ENCODE measurements around the gene TET1. TPM values are rescaled to one million over a fixed set of nuclear protein-coding genes. Genes with fewer than 3 reads are reported as not detected.
"Not testable (repeated sequence)": the region's sequence is repeated elsewhere in the genome, so short reads cannot be mapped to it uniquely, and the experiment has no call there.

The TET1 gene
- total RNA-seq, 1 donor from 2014 or later, result 3.2 TPM

GRCh38 chr10:68684413-68684812 is 124.3 kb downstream of the TET1 start:
- TF ChIP-seq POLR2AphosphoS5 (IDR thresholded peaks at IDR 0.05; ENCODE audit: insufficient read depth in 1 of 2, low read depth in 1 of 2), result no peak
- no peak for TF ChIP-seq CTCF (IDR thresholded peaks at IDR 0.05)
- no peak for TF ChIP-seq POLR2A (IDR thresholded peaks at IDR 0.05)
- H3K4me3 ChIP-seq, result no peak overlapping the region
- H3K36me3 ChIP-seq, result peaks cover 0 to 15% of the 10 kb centered on the region in 2 donors
- H3K27ac ChIP-seq, result no peak overlapping the region
- intact Hi-C loops (cut with DNase I), result no loop called here
- DNase-seq (ENCODE audit: extremely low spot score in 2 of 2), result no peak
- no peaks in the 10 kb centered on the region for H3K4me1 ChIP-seq
- H3K9me3 ChIP-seq, result no peaks in the 10 kb centered on the region
- H3K27me3 ChIP-seq, result no peaks in the 10 kb centered on the region

GRCh38 chr10:68696018-68696417 is 135.9 kb downstream of the TET1 start:
- no peak for DNase-seq (ENCODE audit: extremely low spot score in 2 of 2)
- intact Hi-C loops (cut with DNase I), result no loop called here
- Histone ChIP-seq H3K4me3 (no peak overlapping the region), H3K4me1 (no peaks in the 10 kb centered on the region), H3K36me3 (peaks cover 0 to 3% of the 10 kb centered on the region in 2 donors), H3K27ac (no peak overlapping the region), H3K9me3 (no peaks in the 10 kb centered on the region), H3K27me3 (no peaks in the 10 kb centered on the region)
- no peak for TF ChIP-seq POLR2AphosphoS5 (IDR thresholded peaks at IDR 0.05; ENCODE audit: insufficient read depth in 1 of 2, low read depth in 1 of 2)
- TF ChIP-seq CTCF (IDR thresholded peaks at IDR 0.05), result no peak
- TF ChIP-seq POLR2A (IDR thresholded peaks at IDR 0.05), result no peak

DNA sequence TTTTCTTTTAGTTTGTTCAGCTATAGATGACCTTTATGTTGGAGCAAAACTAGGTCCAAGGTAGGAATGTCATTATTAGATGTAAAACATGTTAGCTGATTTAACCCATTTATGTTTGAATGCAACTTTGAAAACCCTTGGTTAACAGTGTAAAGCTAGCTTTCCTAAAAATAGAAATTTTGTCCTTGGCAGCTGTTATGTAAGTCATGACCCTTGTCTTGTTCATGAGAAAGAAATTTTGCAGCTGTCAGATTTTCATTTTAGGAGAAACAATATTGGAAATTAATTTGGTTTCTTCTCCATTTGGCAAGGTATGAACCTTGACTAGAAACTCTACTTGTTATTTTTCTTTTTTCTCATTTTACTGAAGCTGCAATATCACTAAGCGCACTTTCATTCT is 137.0 kb downstream of the TET1 start:
- no peak for DNase-seq (ENCODE audit: extremely low spot score in 2 of 2)
- no peak for TF ChIP-seq POLR2AphosphoS5 (IDR thresholded peaks at IDR 0.05; ENCODE audit: insufficient read depth in 1 of 2, low read depth in 1 of 2)
- TF ChIP-seq CTCF (IDR thresholded peaks at IDR 0.05), result no peak
- no peak for TF ChIP-seq POLR2A (IDR thresholded peaks at IDR 0.05)

GRCh38 chr10:68700197-68700596 is 140.1 kb downstream of the TET1 start:
- intact Hi-C loops (cut with DNase I), result no loop called here
- no peak for DNase-seq (ENCODE audit: extremely low spot score in 2 of 2)
- TF ChIP-seq POLR2A (IDR thresholded peaks at IDR 0.05) (no peak), CTCF (IDR thresholded peaks at IDR 0.05) (no peak), POLR2AphosphoS5 (IDR thresholded peaks at IDR 0.05; ENCODE audit: insufficient read depth in 1 of 2, low read depth in 1 of 2) (no peak)

More for the DNA sequence above, 137.0 kb downstream of the TET1 start:
- H3K4me3 ChIP-seq, result no peak overlapping the region
- intact Hi-C loops (cut with DNase I), result no loop called here
- H3K27ac ChIP-seq, result no peak overlapping the region
- no peaks in the 10 kb centered on the region for H3K36me3 ChIP-seq
- H3K27me3 ChIP-seq, result no peaks in the 10 kb centered on the region
- no peaks in the 10 kb centered on the region for H3K4me1 ChIP-seq
- no peaks in the 10 kb centered on the region for H3K9me3 ChIP-seq

GRCh38 chr10:68705548-68705947 is 145.4 kb downstream of the TET1 start:
- intact Hi-C loops (cut with DNase I), result no loop called here
- no peak for TF ChIP-seq CTCF (IDR thresholded peaks at IDR 0.05)
- no peak for TF ChIP-seq POLR2A (IDR thresholded peaks at IDR 0.05)
- no peak for TF ChIP-seq POLR2AphosphoS5 (IDR thresholded peaks at IDR 0.05; ENCODE audit: insufficient read depth in 1 of 2, low read depth in 1 of 2)
- no peaks in the 10 kb centered on the region for H3K36me3 ChIP-seq
- H3K9me3 ChIP-seq, result no peaks in the 10 kb centered on the region
- no peak for DNase-seq (ENCODE audit: extremely low spot score in 2 of 2)
- H3K27ac ChIP-seq, result no peak overlapping the region
- no peak overlapping the region for H3K4me3 ChIP-seq
- H3K4me1 ChIP-seq, result no peaks in the 10 kb centered on the region
- no peaks in the 10 kb centered on the region for H3K27me3 ChIP-seq

More at GRCh38 chr10:68700197-68700596, 140.1 kb downstream of the TET1 start:
- no peaks in the 10 kb centered on the region for H3K27me3 ChIP-seq
- no peak overlapping the region for H3K27ac ChIP-seq
- H3K4me1 ChIP-seq, result no peaks in the 10 kb centered on the region
- no peaks in the 10 kb centered on the region for H3K36me3 ChIP-seq
- H3K9me3 ChIP-seq, result no peaks in the 10 kb centered on the region
- no peak overlapping the region for H3K4me3 ChIP-seq

GRCh38 chr10:68708987-68709386 is 148.8 kb downstream of the TET1 start:
- H3K9me3 ChIP-seq; H3K4me3 ChIP-seq; H3K4me1 ChIP-seq; H3K27ac ChIP-seq; H3K27me3 ChIP-seq; H3K36me3 ChIP-seq; DNase-seq (ENCODE audit: extremely low spot score in 2 of 2); intact Hi-C loops (cut with DNase I): not testable (repeated sequence)

DNA sequence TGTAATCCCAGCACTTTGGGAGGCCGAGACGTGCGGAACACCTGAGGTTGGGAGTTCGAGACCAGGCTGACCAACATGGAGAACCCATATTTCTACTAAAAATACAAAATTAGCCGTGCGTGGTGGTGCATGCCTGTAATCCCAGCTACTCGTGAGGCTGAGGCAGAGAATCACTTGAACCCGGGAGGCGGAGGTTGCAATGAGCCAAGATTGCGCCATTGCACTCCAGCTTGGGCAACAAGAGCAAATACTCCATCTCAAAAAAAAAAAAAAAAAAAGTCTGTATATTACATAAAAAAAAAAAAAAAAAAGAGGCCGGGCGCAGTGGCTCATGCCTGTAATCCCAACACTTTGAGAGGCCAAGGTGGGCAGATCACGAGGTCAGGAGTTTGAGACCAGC is 152.9 kb downstream of the TET1 start:
- H3K27ac ChIP-seq; H3K4me1 ChIP-seq; H3K4me3 ChIP-seq; H3K36me3 ChIP-seq; H3K27me3 ChIP-seq; intact Hi-C loops (cut with DNase I); DNase-seq (ENCODE audit: extremely low spot score in 2 of 2); H3K9me3 ChIP-seq: not testable (repeated sequence)
